ENCODE results near the gene TANC1. TPM values are rescaled to one million over a fixed set of nuclear protein-coding genes. Genes with fewer than 3 reads are reported as not detected.

Gene TANC1
- total and polyA plus RNA-seq, 2 of the 4 experiments (the other 2 are of a cell fraction), result 10.2 to 12.9 TPM

DNA sequence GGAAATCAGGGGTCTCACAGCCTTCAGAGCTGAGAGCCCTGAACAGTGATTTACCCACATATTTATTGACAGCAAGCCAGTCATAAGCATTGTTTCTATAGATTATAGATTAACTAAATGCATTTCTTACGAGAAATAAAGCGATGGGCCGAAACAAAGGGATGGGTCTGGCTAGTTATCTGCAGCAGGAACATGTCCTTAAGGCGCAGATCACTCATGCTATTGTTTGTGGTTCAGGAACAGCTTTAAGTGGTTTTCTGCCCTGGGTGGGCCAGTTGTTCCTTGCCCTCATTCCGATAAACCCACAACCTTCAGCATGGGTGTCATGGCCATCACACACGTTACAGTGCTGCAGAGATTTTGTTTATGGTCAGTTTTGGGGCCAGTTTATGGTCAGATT is 36.4 kb downstream of the TANC1 start:
- Histone ChIP-seq H3K79me1 (ENCODE audit: low read depth in 1 of 2, low read length in 2 of 2) (peaks cover 35 to 70% of the 10 kb centered on the region in 2 experiments), H2BK5ac (ENCODE audit: low read depth, low read length, poor library complexity, severe bottlenecking) (no peak overlapping the region), H3K4me3 (ENCODE audit: insufficient read depth, low read depth, low read length) (no peak overlapping the region), H3K9me3 (ENCODE audit: control insufficient read depth, insufficient read depth, low read length) (no peaks in the 10 kb centered on the region), H4K5ac (ENCODE audit: low read depth, low read length) (no peak overlapping the region), H3K4ac (ENCODE audit: low read depth, low read length) (no peak overlapping the region), H2BK20ac (ENCODE audit: low read depth, low read length) (no peak overlapping the region), H2AK9ac (replicated peaks; ENCODE audit: low read depth, low read length, poor library complexity) (no peak overlapping the region), H4K91ac (ENCODE audit: insufficient read depth, low read depth, low read length) (no peak overlapping the region), H3K9me1 (ENCODE audit: insufficient read depth, low read length) (peaks cover 23% of the 10 kb centered on the region), H3K9ac (ENCODE audit: low read depth, low read length) (no peak overlapping the region), H4K8ac (ENCODE audit: low read depth in 2 of 2, low read length in 2 of 2) (no peak overlapping the region), H3K4me1 (ENCODE audit: control insufficient read depth, insufficient read depth, low read length) (peaks cover 8% of the 10 kb centered on the region), H4K20me1 (ENCODE audit: insufficient read depth, low read length) (peaks cover 8% of the 10 kb centered on the region; the same call in 1 of the 2 replicates), H2AK5ac (ENCODE audit: low read depth, low read length) (no peak overlapping the region), H3K18ac (ENCODE audit: low read depth, low read length) (no peak overlapping the region), H3K27me3 (ENCODE audit: control insufficient read depth, insufficient read depth, low read length) (no peaks in the 10 kb centered on the region), H2AFZ (replicated peaks; ENCODE audit: low read length, poor library complexity) (no peak overlapping the region), H3K36me3 (ENCODE audit: control insufficient read depth, insufficient read depth, low read length) (peaks cover 7% of the 10 kb centered on the region), H3K23ac (ENCODE audit: low read depth, low read length) (no peak overlapping the region), H2BK120ac (ENCODE audit: low read depth, low read length) (no peak overlapping the region), H3K27ac (ENCODE audit: insufficient read depth, low read length) (no peak overlapping the region), H3K4me2 (ENCODE audit: low read depth, low read length) (no peak overlapping the region), H2BK15ac (ENCODE audit: low read depth, low read length) (no peak overlapping the region), H3K56ac (ENCODE audit: extremely low read depth, insufficient read depth, low read length) (no peak overlapping the region), H3K14ac (replicated peaks; ENCODE audit: low read depth, low read length) (no peak overlapping the region)
- CTCF ChIA-PET, result no interaction called here
- TF ChIP-seq, protein P1, sequence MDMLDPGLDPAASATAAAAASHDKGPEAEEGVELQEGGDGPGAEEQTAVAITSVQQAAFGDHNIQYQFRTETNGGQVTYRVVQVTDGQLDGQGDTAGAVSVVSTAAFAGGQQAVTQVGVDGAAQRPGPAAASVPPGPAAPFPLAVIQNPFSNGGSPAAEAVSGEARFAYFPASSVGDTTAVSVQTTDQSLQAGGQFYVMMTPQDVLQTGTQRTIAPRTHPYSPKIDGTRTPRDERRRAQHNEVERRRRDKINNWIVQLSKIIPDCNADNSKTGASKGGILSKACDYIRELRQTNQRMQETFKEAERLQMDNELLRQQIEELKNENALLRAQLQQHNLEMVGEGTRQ (IDR thresholded peaks at IDR 0.05; ENCODE audit: low read depth, low read length), result no peak
- TF ChIP-seq CTCF (conservative IDR thresholded peaks at IDR 0.05; ENCODE audit: low read depth, low read length), result no peak
- TF ChIP-seq MAZ (IDR thresholded peaks at IDR 0.05; ENCODE audit: borderline replicate concordance, low read depth, low read length), result no peak
- TF ChIP-seq FOS (IDR thresholded peaks at IDR 0.05; ENCODE audit: low read depth, low read length), result no peak
- TF ChIP-seq BHLHE40 (IDR thresholded peaks at IDR 0.05; ENCODE audit: low read depth, low read length), result no peak
- no peak for TF ChIP-seq ELK1 (IDR thresholded peaks at IDR 0.05; ENCODE audit: borderline replicate concordance, low read depth, low read length)
- no peak for TF ChIP-seq POLR2A (IDR thresholded peaks at IDR 0.05; ENCODE audit: low read depth, low read length)
- TF ChIP-seq RCOR1 (IDR thresholded peaks at IDR 0.05; ENCODE audit: insufficient replicate concordance, low read length), result no peak
- no peak for TF ChIP-seq MAFK (IDR thresholded peaks at IDR 0.05; ENCODE audit: low read depth, low read length)
- TF ChIP-seq RFX5 (IDR thresholded peaks at IDR 0.05; ENCODE audit: low read depth, low read length), result no peak
- no peak for TF ChIP-seq MXI1 (IDR thresholded peaks at IDR 0.05; ENCODE audit: borderline replicate concordance, low read depth, low read length)
- no peak for TF ChIP-seq NFE2L2 (IDR thresholded peaks at IDR 0.05; ENCODE audit: low read depth, low read length)
- no peak for TF ChIP-seq RAD21 (IDR thresholded peaks at IDR 0.05; ENCODE audit: low read length)
- TF ChIP-seq SMC3 (IDR thresholded peaks at IDR 0.05; ENCODE audit: low read depth, low read length), result no peak
- TF ChIP-seq CEBPB (IDR thresholded peaks at IDR 0.05; ENCODE audit: low read depth, low read length), result no peak
- TF ChIP-seq CHD1 (IDR thresholded peaks at IDR 0.05; ENCODE audit: low read depth, low read length), result no peak
- dilution Hi-C loops (cut with HindIII; ENCODE audit: low sequenced_read_pairs, unreplicated experiment), result no loop called here
- no TSS peak for BruUV-seq (replicated peaks)
- intact Hi-C loops (cut with micrococcal nuclease), result no loop called here
- ATAC-seq (ENCODE audit: low read depth) (no peak), DNase-seq (no peak)
- WGBS, 2 experiments (ENCODE audit: extremely low coverage in 2 of 2, insufficient read length in 1 of 2), result no CpG with 5 or more reads among the region's 6 CpGs
- in situ Hi-C loops (cut with MboI; ENCODE audit: low sequenced_read_pairs), result no loop called here
- POLR2A ChIA-PET (ENCODE audit: unreplicated experiment), result no interaction called here

Measured in IMR-90 (cell line).